SK-MEL-5 (cell line): ENCODE data around the gene TNS1. TPM values are rescaled to one million over a fixed set of nuclear protein-coding genes. Genes with fewer than 3 reads are reported as not detected.
"Not testable (repeated sequence)": the region's sequence is repeated elsewhere in the genome, so short reads cannot be mapped to it uniquely, and the experiment has no call there.

Experiments used
- DNase-seq: peaks from one replicate; pipeline ENCODE4 v3.0.0-alpha.2; 2016; ENCODE audit warnings: low read depth, low spot score
- in situ Hi-C: cut with HindIII; loops from 2 replicates; pipeline ENCODE4 v1.10.0; 2016; ENCODE audit warnings: low sequenced_read_pairs, high pct_unique_total_duplicates, low pct_unique_long_range_greater_than_20kb
- total RNA-seq: library from RNA; depleted of rRNA; stranded (reverse); fragments of >200 nt; shearing (Covaris generic); gene quantifications from 2 replicates; pipeline ENCODE4 v1.2.3, GENCODE V29; 2014

TNS1 gene
- total RNA-seq, 1 experiment from 2014 or later, result 2.2 TPM

GRCh38 chr2:217822296-217823252 is 180.2 kb downstream of the TNS1 start:
- no peak for DNase-seq
- in situ Hi-C loops, result no loop called here

GRCh38 chr2:217821536-217822147 is 181.2 kb downstream of the TNS1 start:
- DNase-seq, result no peak
- in situ Hi-C loops, result no loop called here

- in situ Hi-C loops, result no loop called here
- DNase-seq, result peak; percentile 28
These were observed 181.9 kb downstream of the TNS1 start for GRCh38 chr2:217820904-217821303.

DNA sequence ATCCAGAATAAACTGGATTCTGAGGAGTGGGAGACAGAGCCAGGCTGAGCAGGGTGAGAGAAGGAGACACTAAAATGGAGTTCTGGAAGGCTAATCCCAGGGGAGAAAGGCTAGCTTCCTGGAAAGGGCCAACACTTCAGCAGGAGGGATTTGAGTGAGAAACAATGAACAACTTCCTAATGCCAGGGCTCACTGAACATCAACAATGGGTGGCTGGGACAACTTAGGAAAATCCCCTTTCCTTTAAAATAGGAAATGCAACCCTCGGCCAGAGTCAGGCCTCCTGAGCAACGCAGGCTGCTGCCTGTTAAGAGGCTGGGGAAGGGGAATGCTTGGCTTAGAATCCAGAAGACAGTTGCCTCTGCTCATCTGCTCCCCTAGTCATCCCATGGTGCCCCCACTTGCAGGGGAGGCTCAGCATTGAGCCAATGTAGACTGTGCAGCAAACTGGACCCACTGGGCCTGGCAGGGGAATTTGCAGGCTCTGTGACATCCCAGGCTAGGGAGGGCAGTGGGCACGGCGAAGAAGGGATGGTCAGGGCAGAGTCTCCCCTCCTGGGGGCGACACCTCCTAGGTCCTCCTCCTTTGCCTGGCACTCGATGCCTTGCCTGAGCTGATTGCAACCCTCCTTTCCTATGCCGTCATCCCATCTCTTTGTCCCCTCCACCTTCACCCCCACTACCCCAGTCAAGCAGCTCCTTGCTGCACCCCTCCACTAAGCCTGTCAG is 182.5 kb downstream of the TNS1 start:
- no peak for DNase-seq
- in situ Hi-C loops, result no loop called here

- DNase-seq, result no peak
- in situ Hi-C loops, result no loop called here
These were observed 184.4 kb downstream of the TNS1 start for GRCh38 chr2:217818293-217818850.

DNA sequence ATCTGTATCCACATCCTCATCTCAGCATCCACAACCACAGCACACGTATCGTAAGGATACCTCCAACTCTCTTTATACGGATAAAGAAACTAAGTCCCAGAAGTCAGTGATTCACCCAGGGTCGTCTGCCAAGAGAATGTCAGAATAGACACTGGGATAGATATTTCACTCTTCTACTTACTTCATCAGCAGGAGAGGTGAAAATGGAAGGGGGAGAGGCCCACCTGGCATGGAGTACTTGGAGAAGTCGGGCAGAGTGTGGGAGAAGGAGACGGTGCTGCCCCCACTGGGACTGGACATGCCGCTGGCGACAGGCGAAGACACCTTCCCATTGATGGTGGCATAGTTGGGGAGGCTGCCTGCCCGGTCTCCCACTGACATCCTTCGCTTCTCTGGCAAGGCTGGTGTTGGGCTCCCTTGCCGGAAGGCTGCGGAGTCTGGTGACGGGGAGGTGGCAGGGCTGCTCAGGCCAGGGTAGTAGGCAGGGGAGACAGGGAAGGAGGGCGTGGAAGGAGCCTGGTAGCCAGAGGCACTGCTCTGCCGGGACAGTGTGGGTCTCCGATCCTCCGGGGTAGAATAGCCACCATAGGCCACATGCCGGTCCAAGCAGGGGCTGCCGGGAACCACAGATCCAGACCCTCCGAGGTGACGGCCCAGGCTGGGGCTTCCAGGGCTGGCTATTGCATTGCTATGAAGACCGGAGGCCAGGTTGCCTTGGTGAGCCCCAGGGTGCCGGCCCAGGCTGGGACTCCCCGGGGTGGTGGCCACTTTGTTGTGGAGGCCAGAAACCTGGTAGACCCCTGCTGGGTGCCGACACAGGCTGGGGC is 185.1 kb downstream of the TNS1 start:
- no peak for DNase-seq
- in situ Hi-C loops, result no loop called here

- no peak for DNase-seq
- in situ Hi-C loops, result no loop called here
These were observed 186.4 kb downstream of the TNS1 start for GRCh38 chr2:217816396-217816869.

- in situ Hi-C loops, result no loop called here
- DNase-seq, result no peak
These were observed 189.0 kb downstream of the TNS1 start for GRCh38 chr2:217813828-217814227.

DNA sequence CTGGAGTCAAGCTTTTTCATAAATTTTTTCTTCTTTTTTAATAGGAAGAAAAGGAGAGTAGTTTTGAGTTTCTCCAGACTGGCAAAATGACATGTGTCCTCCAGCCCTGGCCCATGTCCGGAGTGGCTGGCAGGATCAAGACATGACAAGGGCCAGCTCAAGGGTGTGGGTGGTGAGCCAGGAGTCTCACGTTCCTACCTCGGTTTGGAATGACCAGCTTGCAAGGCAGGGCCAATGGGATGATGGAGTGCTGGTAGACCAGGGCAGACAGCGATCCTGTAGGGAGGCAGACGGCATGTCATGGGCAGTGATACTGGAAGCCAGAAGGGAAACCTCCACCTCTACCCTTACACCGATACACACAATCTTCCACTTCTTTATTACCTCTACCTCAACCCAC is 190.6 kb downstream of the TNS1 start:
- no peak for DNase-seq
- in situ Hi-C loops, result no loop called here

DNA sequence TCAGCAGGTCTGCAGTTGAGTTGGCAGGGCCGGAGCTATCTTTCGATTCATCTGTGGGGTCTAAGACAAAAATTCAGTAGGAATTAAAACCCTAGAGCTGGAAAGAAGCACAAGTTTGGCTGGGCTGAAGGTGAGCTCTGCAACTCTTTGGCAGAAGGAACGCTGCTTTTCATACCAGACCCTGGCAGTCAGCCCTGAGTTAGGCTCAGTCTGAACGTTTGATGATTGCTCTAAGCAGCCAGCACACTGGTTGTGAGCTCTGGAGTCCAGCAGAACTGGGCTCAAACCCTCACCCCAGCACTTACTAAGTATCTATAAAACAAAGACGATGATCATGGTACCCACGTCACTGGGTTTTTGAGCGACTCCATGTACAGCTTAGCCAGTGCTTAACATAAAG is 192.5 kb downstream of the TNS1 start:
- in situ Hi-C loops, result no loop called here
- DNase-seq, result no peak

GRCh38 chr2:217809736-217810135 is 193.1 kb downstream of the TNS1 start:
- in situ Hi-C loops, result no loop called here
- DNase-seq, result no peak

DNA sequence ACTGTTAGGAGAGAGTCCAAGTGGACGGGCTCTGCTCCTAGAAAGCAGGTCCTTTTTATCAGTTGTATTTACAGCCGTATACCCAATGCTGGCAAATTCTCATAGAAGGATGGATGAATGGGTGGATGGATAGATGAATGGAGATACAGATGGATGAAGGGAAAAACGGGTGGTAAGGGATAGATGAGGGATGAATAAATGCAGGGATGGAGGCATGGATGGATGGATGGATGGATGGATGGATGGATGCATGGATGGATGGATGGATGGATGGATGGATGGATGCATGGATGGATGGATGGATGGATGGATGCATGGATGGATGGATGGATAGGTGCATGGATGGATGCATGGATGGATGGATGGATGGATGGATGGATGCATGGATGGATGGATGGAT is 193.8 kb downstream of the TNS1 start:
- DNase-seq, in situ Hi-C loops: not testable (repeated sequence)

DNA sequence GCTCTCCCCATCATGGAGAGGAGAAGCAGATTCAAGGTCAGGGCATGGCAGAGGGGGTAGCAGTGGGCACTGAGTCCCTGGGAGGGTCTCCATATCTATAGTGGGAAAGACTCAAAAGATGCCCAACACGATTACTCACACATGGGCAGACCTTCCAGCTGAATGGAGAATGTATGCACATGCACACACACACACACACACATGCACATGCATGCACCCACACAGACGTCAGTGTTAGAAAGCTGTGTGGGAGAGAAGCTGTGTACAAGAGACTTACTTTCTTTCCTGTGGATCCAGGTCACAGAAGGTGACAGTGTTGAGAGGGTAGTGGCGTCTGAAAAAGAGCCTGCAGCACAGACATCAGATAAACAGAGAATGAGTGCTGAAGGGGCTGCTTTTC is 194.5 kb downstream of the TNS1 start:
- in situ Hi-C loops, result no loop called here
- DNase-seq, result no peak

DNA sequence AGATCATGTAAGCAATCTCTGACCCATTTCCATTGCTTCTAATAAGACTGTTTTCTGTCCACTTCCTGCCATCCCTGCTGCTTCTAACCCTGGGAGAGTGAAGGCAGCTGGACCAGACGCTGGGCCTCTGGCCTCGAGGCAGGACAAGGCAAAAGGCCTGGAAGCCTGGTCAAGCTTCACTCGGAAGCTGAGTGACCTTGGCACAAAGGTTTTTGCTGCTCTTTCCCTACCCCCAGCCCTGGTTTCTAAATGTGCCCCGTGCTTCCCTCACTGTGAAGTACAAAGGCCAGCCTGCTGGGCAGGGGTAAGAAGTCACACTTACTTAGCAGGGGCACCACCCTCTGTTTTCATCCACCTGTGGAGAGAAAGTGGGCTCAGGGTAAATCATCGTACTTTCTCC is 195.0 kb downstream of the TNS1 start:
- in situ Hi-C loops, result no loop called here
- no peak for DNase-seq

GRCh38 chr2:217807025-217807424 is 195.8 kb downstream of the TNS1 start:
- no peak for DNase-seq
- in situ Hi-C loops, result no loop called here

DNA sequence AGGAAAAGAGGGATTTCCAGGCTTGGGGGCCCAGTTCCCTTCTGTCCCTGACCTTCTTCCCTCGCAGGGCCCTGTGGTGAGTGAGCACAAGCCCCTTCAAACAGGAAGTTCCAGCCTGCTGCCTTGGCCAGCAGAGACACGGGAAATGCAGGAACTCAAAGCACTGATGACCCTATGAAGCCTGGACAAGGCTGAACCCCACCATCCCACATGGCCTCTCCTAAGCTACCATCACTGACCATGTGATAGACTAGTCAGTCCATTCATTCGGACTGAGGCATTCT is 196.4 kb downstream of the TNS1 start:
- no peak for DNase-seq
- in situ Hi-C loops, result no loop called here

GRCh38 chr2:217805668-217806481 is 196.9 kb downstream of the TNS1 start:
- in situ Hi-C loops, result no loop called here
- no peak for DNase-seq
